RWPE1 (cell line): ENCODE data around the gene COBL.

Source experiments
- CTCF ChIA-PET: fragments of 350-600 bp; sonication (Branson Sonifier 250); formaldehyde crosslinking; extraction: SDS; loops from one replicate; lab custom pipeline; 2021; lab: Yijun Ruan, JAX
- POLR2A ChIA-PET: fragments of 400-600 bp; formaldehyde crosslinking; extraction: SDS; loops from one replicate; lab custom pipeline; 2020; ENCODE audit warnings: antibody characterized with exemption; ENCODE audit not compliant: low non-redundant PET; lab: Yijun Ruan, JAX
- DNase-seq: peaks from one replicate; pipeline ENCODE4 v3.0.0; 2012; ENCODE audit warnings: low spot score
- H3K27ac ChIP-seq: fragments of 450-650 bp; 2 replicates; pipeline ENCODE4 v1.5.1; 2017
- CTCF ChIP-seq: fragments of 450-650 bp; conservative IDR thresholded peaks from 2 replicates; pipeline ENCODE4 v1.5.1; 2017; ENCODE audit warnings: low read depth, mild to moderate bottlenecking

COBL gene

DNA sequence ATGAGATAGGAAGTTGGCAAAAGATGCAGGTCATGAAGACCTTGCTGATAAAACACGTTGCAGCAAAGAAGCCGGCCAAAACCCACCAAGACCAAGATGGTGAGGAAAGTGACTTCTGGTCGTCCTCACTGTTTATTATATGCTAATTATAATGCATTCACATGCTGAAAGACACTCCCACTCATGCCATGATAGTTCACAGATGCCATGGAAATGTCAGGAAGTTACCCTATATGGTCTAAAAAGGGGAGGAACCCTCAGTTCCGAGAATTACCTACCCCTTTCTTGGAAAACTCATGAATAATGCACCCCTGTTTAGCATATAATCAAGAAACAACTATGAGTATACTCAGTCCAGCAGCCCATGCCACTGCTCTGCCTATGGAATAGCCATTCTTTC lies 331.5 kb downstream of the COBL start:
- TF ChIP-seq CTCF = no peak
- ChIA-PET POLR2A (no interaction called here), CTCF (interaction anchor here (0.9 kb wide), 1 partner anchor 10 kb away, joined by 3 read pairs; no protein-coding TSS in a partner anchor)

DNA sequence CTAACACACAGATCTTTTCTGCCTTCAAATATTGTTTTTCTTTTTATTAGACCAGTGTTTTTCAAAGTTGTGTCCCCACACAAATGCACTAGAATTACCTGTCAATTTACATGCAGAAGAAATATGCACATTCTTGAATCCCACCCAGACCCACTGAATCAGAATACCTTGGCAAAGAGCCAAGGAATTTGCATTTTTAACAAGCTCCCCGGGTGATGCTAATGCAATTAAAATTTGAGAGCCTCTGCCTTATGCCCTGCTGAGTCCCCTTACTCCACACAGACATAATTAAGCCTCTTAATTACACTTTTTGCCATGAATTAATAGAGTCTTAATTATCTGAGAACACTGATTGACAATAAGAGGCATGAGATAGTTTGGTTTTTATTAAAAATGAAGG lies 332.8 kb downstream of the COBL start:
- no peak for TF ChIP-seq CTCF
- no peak overlapping the region for H3K27ac ChIP-seq
- POLR2A ChIA-PET = no interaction called here
- no peak for DNase-seq
- CTCF ChIA-PET = no interaction called here

More for the DNA sequence above, 331.5 kb downstream of the COBL start:
- H3K27ac ChIP-seq = no peak overlapping the region
- DNase-seq = no peak

DNA sequence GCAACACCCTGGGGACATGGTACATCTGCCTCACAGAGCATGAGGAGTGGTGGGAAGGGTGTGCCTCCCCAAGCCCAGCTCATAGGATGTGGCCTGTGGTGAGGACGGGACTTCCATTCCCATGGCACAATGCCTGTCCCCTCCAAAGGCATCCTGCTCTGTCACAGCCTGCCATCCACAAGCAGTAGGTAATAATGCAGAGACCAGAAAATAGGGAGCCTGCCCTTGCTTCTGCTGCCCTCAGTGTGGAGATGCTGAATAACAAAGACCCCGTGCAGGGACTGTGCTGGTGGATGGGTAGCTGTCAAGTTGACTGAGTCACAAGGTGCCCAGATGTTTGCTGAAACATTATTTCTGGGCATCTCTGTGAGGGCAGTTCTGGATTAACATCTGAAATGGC lies 334.0 kb downstream of the COBL start:
- POLR2A ChIA-PET = no interaction called here
- DNase-seq = no peak

GRCh38 chr7:50981743-50982142 lies 334.9 kb downstream of the COBL start:
- H3K27ac ChIP-seq = no peak overlapping the region
- POLR2A ChIA-PET = no interaction called here
- no peak for TF ChIP-seq CTCF
- DNase-seq = no peak
- CTCF ChIA-PET = no interaction called here

More for the DNA sequence above, 334.0 kb downstream of the COBL start:
- no peak overlapping the region for H3K27ac ChIP-seq
- TF ChIP-seq CTCF = no peak
- CTCF ChIA-PET = no interaction called here

DNA sequence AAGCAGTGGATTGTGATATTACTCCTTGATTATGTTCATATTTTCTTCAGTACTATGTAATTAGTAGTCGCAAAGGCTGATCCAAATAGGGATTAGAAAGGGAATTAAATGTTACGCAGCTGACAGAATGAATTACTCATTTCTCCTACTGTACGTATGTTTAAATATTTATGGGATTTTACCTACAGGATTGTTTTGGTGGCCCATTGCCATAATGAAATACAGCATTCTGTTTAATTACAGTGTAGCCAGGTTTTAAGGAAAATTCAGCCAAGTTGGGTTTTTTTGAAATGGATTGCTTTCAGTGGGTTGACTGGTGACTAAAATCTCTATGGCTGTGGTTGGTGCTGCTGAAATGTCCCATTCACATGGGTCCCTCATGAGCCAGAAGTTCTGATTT lies 336.2 kb downstream of the COBL start:
- DNase-seq = no peak
- POLR2A ChIA-PET = no interaction called here
- TF ChIP-seq CTCF = no peak
- CTCF ChIA-PET = no interaction called here
- H3K27ac ChIP-seq = no peak overlapping the region

DNA sequence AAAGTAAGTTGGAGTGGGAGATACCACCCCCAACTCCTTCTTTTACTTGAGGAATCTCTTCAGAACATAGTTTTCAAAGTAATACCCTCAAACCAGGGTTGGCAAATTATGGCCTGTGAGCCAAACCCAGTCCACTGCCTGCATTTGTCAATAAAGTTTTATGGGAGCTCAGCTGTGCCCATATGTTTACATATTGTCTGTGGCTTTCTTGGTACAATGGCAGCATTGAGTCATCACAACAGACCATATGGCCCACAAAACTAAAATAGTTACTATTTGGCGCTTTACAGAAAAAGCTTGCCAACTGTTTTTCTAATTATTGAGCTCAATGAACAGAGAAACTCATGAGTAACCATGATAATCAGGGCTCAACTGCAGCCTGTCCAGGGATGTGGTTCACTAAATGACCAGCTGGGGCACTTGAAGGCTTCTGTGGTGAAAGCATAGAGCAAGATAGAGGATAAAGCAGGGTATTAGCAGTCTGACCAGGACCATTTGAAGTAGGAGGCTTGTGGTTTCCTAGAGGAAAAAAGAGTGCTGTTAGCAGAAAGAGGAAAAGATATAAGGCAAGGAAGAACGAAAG lies 337.9 kb downstream of the COBL start:
- H3K27ac ChIP-seq = no peak overlapping the region
- CTCF ChIA-PET = no interaction called here
- TF ChIP-seq CTCF = no peak
- POLR2A ChIA-PET = no interaction called here
- DNase-seq = peak; percentile 20
